ENCODE data around the gene SERPINB8. TPM values are rescaled to one million over a fixed set of nuclear protein-coding genes. Genes with fewer than 3 reads are reported as not detected.
A peak's percentile ranks its signal among the peaks of the same experiment; 100 is the strongest.

The SERPINB8 gene
- total RNA-seq, 1 donor from 2014 or later: 7.4 TPM

- Mint-ChIP-seq H3K36me3 (no peaks in the 10 kb centered on the region), H3K27ac (no peak overlapping the region), H3K4me3 (no peak overlapping the region), H3K27me3 (peaks cover 8% of the 10 kb centered on the region), H3K9me3 (no peaks in the 10 kb centered on the region), H3K4me1 (ENCODE audit: unreplicated experiment) (no peaks in the 10 kb centered on the region)
- no peak for DNase-seq (ENCODE audit: extremely low spot score, unreplicated experiment)
- no peak for TF ChIP-seq CTCF (conservative IDR thresholded peaks at IDR 0.05)
Observed at GRCh38 chr18:64031411-64031810, 61.5 kb downstream of the SERPINB8 start.

- H3K27me3 Mint-ChIP-seq: peaks cover 8% of the 10 kb centered on the region
- no peaks in the 10 kb centered on the region for H3K4me1 Mint-ChIP-seq (ENCODE audit: unreplicated experiment)
- no peak overlapping the region for H3K27ac Mint-ChIP-seq
- H3K9me3 Mint-ChIP-seq: no peaks in the 10 kb centered on the region
- no peak overlapping the region for H3K4me3 Mint-ChIP-seq
- no peaks in the 10 kb centered on the region for H3K36me3 Mint-ChIP-seq
- TF ChIP-seq CTCF (conservative IDR thresholded peaks at IDR 0.05): no peak
- no peak for DNase-seq (ENCODE audit: extremely low spot score, unreplicated experiment)
Observed at GRCh38 chr18:64032312-64032711, 62.4 kb downstream of the SERPINB8 start.

GRCh38 chr18:64037812-64038414 is 68.0 kb downstream of the SERPINB8 start:
- H3K36me3 Mint-ChIP-seq: no peaks in the 10 kb centered on the region
- H3K27me3 Mint-ChIP-seq: no peaks in the 10 kb centered on the region
- no peak overlapping the region for H3K4me3 Mint-ChIP-seq
- peak; percentile 85 for TF ChIP-seq CTCF (conservative IDR thresholded peaks at IDR 0.05)
- H3K4me1 Mint-ChIP-seq (ENCODE audit: unreplicated experiment): peaks cover 6% of the 10 kb centered on the region
- DNase-seq (ENCODE audit: extremely low spot score, unreplicated experiment): no peak
- no peak overlapping the region for H3K27ac Mint-ChIP-seq
- peaks cover 6% of the 10 kb centered on the region for H3K9me3 Mint-ChIP-seq

Other genes starting within 250 kb of the SERPINB8 start
- 15.2 and 78.2 TPM in 2 replicates for gene SERPINB7, start 194.7 kb upstream of the SERPINB8 start, total RNA-seq (ENCODE audit: low replicate concordance)
- 45.2 and 121 TPM in 2 replicates for gene SERPINB2, start 82.4 kb upstream of the SERPINB8 start, total RNA-seq (ENCODE audit: low replicate concordance)
- not detected in 2 replicates for gene SERPINB10, start 62.1 kb upstream of the SERPINB8 start, total RNA-seq (ENCODE audit: low replicate concordance)
- 1.6 and 4.5 TPM in 2 replicates for gene HMSD, start 20.8 kb upstream of the SERPINB8 start, total RNA-seq (ENCODE audit: low replicate concordance)
- not detected in 2 replicates for gene LINC00305, start 179.0 kb downstream of the SERPINB8 start, total RNA-seq (ENCODE audit: low replicate concordance)